ENCODE measurements around the gene TAP1. TPM values are rescaled to one million over a fixed set of nuclear protein-coding genes. Genes with fewer than 3 reads are reported as not detected.

TAP1 gene
- total and polyA plus RNA-seq, 2 donors (not counting 3 experiments of a cell fraction or from before 2014, with no cell fraction given) = 15.6 to 25.9 TPM

DNA sequence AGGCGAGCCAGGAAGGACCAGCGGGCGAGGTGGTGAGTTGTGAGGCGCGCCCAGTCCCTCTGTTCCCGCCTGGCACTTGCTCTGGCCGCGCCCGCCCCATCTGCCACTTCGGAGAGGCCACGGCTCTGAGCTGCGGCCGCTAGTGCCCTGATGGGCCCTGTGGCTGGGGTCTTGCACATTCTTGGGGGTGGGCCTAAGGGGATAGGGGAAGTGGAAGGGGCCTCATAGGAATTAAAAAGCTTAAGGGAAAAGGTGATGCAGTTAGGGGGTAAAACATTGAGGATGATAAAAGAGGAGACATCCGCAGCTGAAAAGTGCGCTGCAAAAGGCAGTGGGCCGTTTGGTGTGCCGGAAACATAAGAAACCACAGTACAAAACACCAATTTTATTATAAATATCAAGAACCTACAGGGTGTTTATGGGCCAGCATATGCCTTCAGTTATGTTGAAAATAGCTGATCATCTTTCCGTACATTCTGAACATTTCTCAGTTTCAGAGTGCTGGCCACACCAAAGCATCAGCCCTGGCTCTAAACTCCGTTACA, 8.6 kb downstream of the TAP1 start:
- Histone ChIP-seq H3K27ac (ENCODE audit: insufficient read depth, low read depth, low read length) (no peak overlapping the region), H2AFZ (ENCODE audit: low read depth, low read length) (peak overlapping the region; percentile 11), H4K20me1 (replicated peaks; ENCODE audit: control insufficient read depth, extremely low read depth, insufficient read depth, low read length) (no peaks in the 10 kb centered on the region), H3K9me1 (replicated peaks; ENCODE audit: control insufficient read depth, extremely low read depth, insufficient read depth, low read length) (no peaks in the 10 kb centered on the region), H3K4me3 (replicated peaks in 1 of 3; ENCODE audit: insufficient read depth in 1 of 3, low read depth in 1 of 3, low read length in 3 of 3) (no peak overlapping the region), H3K4me2 (ENCODE audit: insufficient read depth, low read length) (peak overlapping the region; percentile 73), H3K4me1 (ENCODE audit: control insufficient read depth, extremely low read depth, insufficient read depth, low read length) (peaks cover 5% of the 10 kb centered on the region), H3K27me3 (ENCODE audit: control insufficient read depth in 2 of 2, insufficient read depth in 2 of 2, low read length in 2 of 2) (no peaks in the 10 kb centered on the region), H3K9me3 (replicated peaks; ENCODE audit: control insufficient read depth, insufficient read depth, low read length) (no peaks in the 10 kb centered on the region), H3K36me3 (ENCODE audit: control insufficient read depth in 2 of 2, extremely low read depth in 1 of 2, insufficient read depth in 2 of 2, low read length in 2 of 2) (no peaks in the 10 kb centered on the region), H3K9ac (replicated peaks; ENCODE audit: extremely low read depth, insufficient read depth, low read length) (no peak overlapping the region), H3K79me2 (ENCODE audit: control insufficient read depth, insufficient read depth, low read length) (no peaks in the 10 kb centered on the region)
- POLR2A ChIA-PET = interaction anchor here (1.2 kb wide), 1 partner anchor 127 kb away, joined by 4 read pairs; no protein-coding TSS in a partner anchor
- FAIRE-seq (no peak), DNase-seq (ENCODE audit: low read depth, low spot score) (no peak)
- TF ChIP-seq MYC (IDR thresholded peaks at IDR 0.05; ENCODE audit: low read depth, low read length) (no peak), POLR2A (IDR thresholded peaks at IDR 0.05; ENCODE audit: low read depth, low read length) (no peak), EZH2 (IDR thresholded peaks at IDR 0.05; ENCODE audit: borderline replicate concordance, low read depth, low read length, severe bottlenecking) (no peak), FOS (IDR thresholded peaks at IDR 0.05; ENCODE audit: borderline replicate concordance, insufficient read depth, low read length) (no peak), JUN (IDR thresholded peaks at IDR 0.05; ENCODE audit: borderline replicate concordance, insufficient read depth, insufficient read length, low read depth) (no peak), POLR2AphosphoS5 (IDR thresholded peaks at IDR 0.05; ENCODE audit: insufficient read depth, low read depth, low read length) (no peak), GATA2 (IDR thresholded peaks at IDR 0.05; ENCODE audit: insufficient read depth, insufficient read length, low read depth, low read length) (no peak)
- TF ChIP-seq, protein P1, sequence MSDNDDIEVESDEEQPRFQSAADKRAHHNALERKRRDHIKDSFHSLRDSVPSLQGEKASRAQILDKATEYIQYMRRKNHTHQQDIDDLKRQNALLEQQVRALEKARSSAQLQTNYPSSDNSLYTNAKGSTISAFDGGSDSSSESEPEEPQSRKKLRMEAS (IDR thresholded peaks at IDR 0.05; ENCODE audit: insufficient read depth, insufficient read length) = no peak
- TF ChIP-seq, protein P2, sequence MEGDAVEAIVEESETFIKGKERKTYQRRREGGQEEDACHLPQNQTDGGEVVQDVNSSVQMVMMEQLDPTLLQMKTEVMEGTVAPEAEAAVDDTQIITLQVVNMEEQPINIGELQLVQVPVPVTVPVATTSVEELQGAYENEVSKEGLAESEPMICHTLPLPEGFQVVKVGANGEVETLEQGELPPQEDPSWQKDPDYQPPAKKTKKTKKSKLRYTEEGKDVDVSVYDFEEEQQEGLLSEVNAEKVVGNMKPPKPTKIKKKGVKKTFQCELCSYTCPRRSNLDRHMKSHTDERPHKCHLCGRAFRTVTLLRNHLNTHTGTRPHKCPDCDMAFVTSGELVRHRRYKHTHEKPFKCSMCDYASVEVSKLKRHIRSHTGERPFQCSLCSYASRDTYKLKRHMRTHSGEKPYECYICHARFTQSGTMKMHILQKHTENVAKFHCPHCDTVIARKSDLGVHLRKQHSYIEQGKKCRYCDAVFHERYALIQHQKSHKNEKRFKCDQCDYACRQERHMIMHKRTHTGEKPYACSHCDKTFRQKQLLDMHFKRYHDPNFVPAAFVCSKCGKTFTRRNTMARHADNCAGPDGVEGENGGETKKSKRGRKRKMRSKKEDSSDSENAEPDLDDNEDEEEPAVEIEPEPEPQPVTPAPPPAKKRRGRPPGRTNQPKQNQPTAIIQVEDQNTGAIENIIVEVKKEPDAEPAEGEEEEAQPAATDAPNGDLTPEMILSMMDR (IDR thresholded peaks at IDR 0.05; ENCODE audit: extremely low read depth in 1 of 2, insufficient read depth in 1 of 2, low read depth in 1 of 2, low read length in 2 of 2) = no peak
- intact Hi-C loops (cut with micrococcal nuclease) (loop anchor here (1.0 to 5.0 kb wide), 2 partner anchors 8 to 127 kb away; partner anchors contain the start of gene TAP1), dilution Hi-C loops (cut with MboI; ENCODE audit: extremely low pct_ligation_motif_present, low sequenced_read_pairs) (no loop called here)
- no TSS peak for BruUV-seq (replicated peaks)
- CTCF ChIA-PET = interaction anchor here (1.4 to 11.0 kb wide), 4 partner anchors 9 to 144 kb away, joined by 3 to 397 read pairs (median 14); partner anchors contain the start of genes PSMB9 and TAP1
